Natural killer cell treated with Interleukin-12 subunit alpha and Interleukin-12 subunit beta and Interleukin-15 and Interleukin-18, amount 100 ng/mL, for 72 hours (primary cell): ENCODE data around the gene LMF1. TPM values are rescaled to one million over a fixed set of nuclear protein-coding genes. Genes with fewer than 3 reads are reported as not detected.

Experiments used
- ATAC-seq, 2 donors: fragments of 150-1000 bp; cut with Tn5 transposase in 1 of 2; sonication (Bioruptor Pico), chemical (Tn5 transposase) in 1 of 2; 2 replicates each; pipeline ENCODE4 v1.10.0; 2021
- DNase-seq: peaks from one replicate; pipeline ENCODE4 v3.0.0; 2022; ENCODE audit warnings: low spot score
- H3K27ac Mint-ChIP-seq, 2 donors: 1 replicate in 1 of 2; 2 replicates in 1 of 2; pipeline ENCODE4 v1.8.0; 2022; ENCODE audit warnings: mixed read lengths in 2 of 2, mild to moderate bottlenecking in 1 of 2, moderate library complexity in 1 of 2
- H3K27me3 Mint-ChIP-seq, 2 donors: 1 replicate in 1 of 2; 2 replicates in 1 of 2; pipeline ENCODE4 v1.8.0; 2022; ENCODE audit warnings: mixed read lengths in 2 of 2
- H3K36me3 Mint-ChIP-seq: one replicate; pipeline ENCODE4 v1.8.0; 2022; ENCODE audit warnings: mixed read lengths
- H3K4me1 Mint-ChIP-seq, 2 donors: 1 replicate in 1 of 2; 2 replicates in 1 of 2; pipeline ENCODE4 v1.8.0; 2022; ENCODE audit warnings: low read depth in 2 of 2, mixed read lengths in 2 of 2, mild to moderate bottlenecking in 1 of 2
- H3K4me3 Mint-ChIP-seq: one replicate; pipeline ENCODE4 v1.8.0; 2022; ENCODE audit warnings: mixed read lengths
- H3K9me3 Mint-ChIP-seq: 2 replicates; pipeline ENCODE4 v1.8.0; 2022; ENCODE audit warnings: mixed read lengths
- total RNA-seq, 2 donors: library from RNA; stranded (reverse); gene quantifications; one replicate each; pipeline ENCODE4 v1.2.3, GENCODE V29; 2022

Gene LMF1
- total RNA-seq, 2 donors from 2014 or later, result 17.1 to 21.0 TPM

- Mint-ChIP-seq H3K27ac (no peak overlapping the region), H3K9me3 (no peaks in the 10 kb centered on the region), H3K4me3 (no peak overlapping the region), H3K36me3 (no peaks in the 10 kb centered on the region), H3K4me1 (no peaks in the 10 kb centered on the region), H3K27me3 (peaks cover 0 to 2% of the 10 kb centered on the region in 2 donors)
- no peak for ATAC-seq
- DNase-seq, result no peak
These were observed 14.2 kb upstream of the LMF1 start for GRCh38 chr16:984736-985636.

DNA sequence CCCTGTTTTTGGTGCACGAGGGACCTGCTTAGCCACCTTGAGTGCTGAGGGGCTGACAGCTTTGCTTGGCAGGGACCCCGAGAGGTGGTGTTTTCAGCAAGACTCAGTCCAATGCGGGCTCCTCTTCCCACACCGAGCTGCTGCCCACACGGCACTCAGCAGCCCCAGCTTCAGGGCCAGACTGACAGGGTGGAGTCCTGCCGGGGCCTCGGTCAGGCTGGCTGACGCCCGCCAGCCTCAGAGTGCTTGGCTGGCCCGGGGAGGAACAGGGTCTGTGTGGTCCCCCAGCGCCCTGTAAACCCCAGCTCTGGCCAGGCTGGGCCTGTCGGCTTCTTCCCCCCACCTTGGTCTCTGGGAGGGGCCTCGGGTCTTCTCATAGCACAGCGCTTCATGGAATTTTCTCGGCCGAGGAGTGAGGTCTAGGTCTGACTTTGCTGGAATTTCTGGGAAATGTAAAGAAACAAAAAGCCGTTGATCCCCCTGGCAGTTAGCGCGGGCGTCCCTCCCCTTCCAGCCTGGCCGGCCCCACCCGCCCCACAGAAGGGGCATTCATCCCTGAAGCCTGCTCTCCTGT, 13.4 kb upstream of the LMF1 start:
- ATAC-seq (no peak), DNase-seq (no peak)
- Mint-ChIP-seq H3K27me3 (peaks cover 0 to 2% of the 10 kb centered on the region in 2 donors), H3K4me3 (no peak overlapping the region), H3K4me1 (no peaks in the 10 kb centered on the region), H3K36me3 (no peaks in the 10 kb centered on the region), H3K27ac (no peak overlapping the region), H3K9me3 (no peaks in the 10 kb centered on the region)

DNA sequence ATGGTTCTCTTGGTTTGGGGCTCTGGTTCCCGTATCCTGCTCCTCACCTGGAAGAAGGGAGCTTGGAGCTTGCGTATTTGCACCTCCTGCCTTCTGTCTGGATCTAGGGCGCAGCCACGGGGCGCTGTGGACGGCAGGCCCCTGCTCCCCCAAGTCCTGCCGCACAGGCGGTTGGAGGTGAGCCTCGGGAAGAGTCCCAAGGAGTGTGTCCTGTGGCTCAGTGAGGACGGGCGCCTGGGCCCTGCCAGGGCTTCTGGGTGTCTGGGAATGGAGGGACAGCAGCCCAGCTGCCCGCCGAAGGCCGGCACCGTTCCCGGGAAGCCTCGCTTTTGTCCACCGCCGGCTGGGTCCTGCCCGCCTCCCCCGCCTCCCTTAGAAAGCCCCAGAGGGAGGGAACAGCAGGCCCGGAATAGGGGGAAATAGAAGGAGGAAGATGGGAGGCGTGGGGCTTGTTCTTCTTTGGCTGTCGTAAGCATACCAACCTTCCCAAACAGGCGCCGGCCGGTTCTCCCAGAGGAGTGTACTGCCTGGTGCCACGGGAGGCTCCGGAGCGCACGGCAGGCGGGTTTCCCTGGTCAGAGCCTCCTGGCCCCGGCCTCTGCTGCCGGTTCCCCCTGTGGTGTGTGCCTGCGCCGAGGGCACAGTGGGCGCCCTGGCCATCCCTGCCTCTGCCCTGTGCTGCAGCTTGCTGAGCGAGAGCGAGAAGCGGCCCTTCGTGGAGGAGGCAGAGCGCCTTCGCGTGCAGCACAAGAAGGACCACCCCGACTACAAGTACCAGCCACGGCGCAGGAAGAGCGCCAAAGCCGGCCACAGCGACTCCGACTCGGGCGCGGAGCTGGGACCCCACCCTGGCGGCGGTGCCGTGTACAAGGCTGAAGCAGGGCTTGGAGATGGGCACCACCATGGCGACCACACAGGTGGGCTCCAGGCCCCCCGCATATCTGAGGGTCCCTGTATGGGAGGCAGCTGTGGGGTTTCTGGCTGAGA, 12.6 kb upstream of the LMF1 start:
- Mint-ChIP-seq H3K27ac (no peak overlapping the region), H3K9me3 (no peaks in the 10 kb centered on the region)

GRCh38 chr16:982145-983043, 11.6 kb upstream of the LMF1 start:
- Mint-ChIP-seq H3K9me3 (no peaks in the 10 kb centered on the region), H3K36me3 (no peaks in the 10 kb centered on the region), H3K27ac (no peak overlapping the region), H3K27me3 (peaks cover 8 to 11% of the 10 kb centered on the region in 2 donors), H3K4me1 (peaks cover 0 to 6% of the 10 kb centered on the region in 2 donors), H3K4me3 (peak overlapping the region; percentile 41)
- ATAC-seq (no peak), DNase-seq (no peak)

More for the DNA sequence above, 12.6 kb upstream of the LMF1 start:
- DNase-seq (no peak), ATAC-seq (no peak)
- no peaks in the 10 kb centered on the region for H3K36me3 Mint-ChIP-seq
- no peaks in the 10 kb centered on the region for H3K4me1 Mint-ChIP-seq
- peaks cover 2% of the 10 kb centered on the region in 2 donors for H3K27me3 Mint-ChIP-seq
- H3K4me3 Mint-ChIP-seq, result peak overlapping the region; percentile 41

DNA sequence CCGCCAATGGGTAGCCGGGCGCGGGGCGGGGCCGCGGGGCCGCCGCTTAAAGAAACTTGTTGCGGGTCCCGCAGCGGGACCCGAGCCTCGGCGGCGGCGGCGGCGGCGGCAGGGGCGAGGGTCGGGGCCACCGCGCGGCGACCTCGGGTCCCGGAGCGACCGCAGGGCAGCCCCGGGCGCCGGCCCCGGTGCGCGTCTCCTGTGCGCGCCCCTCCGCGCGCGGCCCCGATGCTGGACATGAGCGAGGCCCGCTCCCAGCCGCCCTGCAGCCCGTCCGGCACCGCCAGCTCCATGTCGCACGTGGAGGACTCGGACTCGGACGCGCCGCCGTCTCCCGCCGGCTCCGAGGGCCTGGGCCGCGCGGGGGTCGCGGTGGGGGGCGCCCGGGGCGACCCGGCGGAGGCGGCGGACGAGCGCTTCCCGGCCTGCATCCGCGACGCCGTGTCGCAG, 10.9 kb upstream of the LMF1 start, which contains the start of gene SOX8:
SOX8 (plus strand) TSS at position 76 of the 450 bp plus-strand sequence; CDS start at position 229, 153 bp downstream.
- no peak for ATAC-seq
- Mint-ChIP-seq H3K4me3 (peak within 1 kb of the TSS; percentile 81), H3K36me3 (no peaks in the 10 kb centered on the region), H3K27me3 (peaks cover 8 to 11% of the 10 kb centered on the region in 2 donors), H3K9me3 (no peaks in the 10 kb centered on the region), H3K27ac (peak within 1 kb of the TSS in 1 of 2 donors; percentile 27), H3K4me1 (peaks cover 0 to 6% of the 10 kb centered on the region in 2 donors)
- DNase-seq, result no peak

DNA sequence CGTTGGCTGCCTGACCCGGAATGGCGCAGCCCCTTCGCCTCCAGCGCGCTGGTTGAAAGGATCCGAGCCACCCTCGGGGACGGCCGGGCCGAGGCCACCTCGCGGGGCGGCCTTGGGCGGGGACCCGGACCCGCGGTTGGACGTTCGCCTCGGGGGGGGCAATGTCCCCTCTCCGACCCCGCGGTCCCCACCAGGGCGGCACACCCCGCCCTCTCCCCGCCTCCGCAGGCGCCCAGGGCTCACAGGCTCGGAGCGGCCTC, 9.7 kb upstream of the LMF1 start:
- Mint-ChIP-seq H3K4me3 (no peak overlapping the region), H3K36me3 (no peaks in the 10 kb centered on the region), H3K27me3 (peaks cover 8 to 11% of the 10 kb centered on the region in 2 donors), H3K4me1 (peaks cover 0 to 6% of the 10 kb centered on the region in 2 donors), H3K27ac (no peak overlapping the region), H3K9me3 (no peaks in the 10 kb centered on the region)
- DNase-seq, result no peak
- ATAC-seq, result no peak

DNA sequence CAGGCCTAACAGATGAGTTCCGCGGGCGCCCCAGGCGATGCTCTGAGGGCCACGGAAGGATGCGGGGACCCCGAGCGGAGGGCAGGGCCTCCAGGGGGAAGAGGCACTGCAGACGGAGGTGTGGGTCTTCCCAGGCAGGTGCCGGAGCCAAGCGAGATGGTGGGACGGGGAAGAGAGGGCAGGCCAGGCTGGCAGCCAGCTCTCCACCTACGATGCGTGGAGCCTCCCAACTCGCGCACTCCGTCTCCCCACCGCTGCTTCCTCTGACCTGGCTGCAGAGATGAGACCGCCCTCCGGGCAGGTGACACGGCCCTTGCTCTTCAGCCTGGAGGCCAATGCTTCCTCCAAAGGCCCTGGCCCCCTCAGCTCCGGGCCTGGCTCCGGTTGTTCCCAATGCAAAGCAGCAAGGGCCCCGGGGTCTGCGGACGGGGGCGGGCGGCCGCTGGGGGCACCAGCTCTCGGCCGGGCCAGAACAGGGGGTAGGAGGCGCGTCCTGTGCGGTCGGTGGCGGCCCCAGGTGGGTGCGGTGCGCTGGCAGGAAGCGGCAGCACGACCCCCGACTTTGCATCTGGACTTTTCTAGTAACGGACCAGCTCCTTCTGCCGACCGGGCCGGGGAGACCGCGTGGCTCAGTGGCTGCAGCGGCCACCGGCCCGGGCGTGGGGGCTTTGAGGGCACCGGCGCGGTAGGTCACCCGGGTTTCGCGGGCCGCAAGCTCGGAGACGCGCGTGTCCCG, 9.2 kb upstream of the LMF1 start:
- DNase-seq, result no peak
- H3K27me3 Mint-ChIP-seq, result peaks cover 8 to 11% of the 10 kb centered on the region in 2 donors
- ATAC-seq, result no peak
- no peak overlapping the region for H3K27ac Mint-ChIP-seq
- peaks cover 0 to 6% of the 10 kb centered on the region in 2 donors for H3K4me1 Mint-ChIP-seq
- no peak overlapping the region for H3K4me3 Mint-ChIP-seq
- H3K9me3 Mint-ChIP-seq, result no peaks in the 10 kb centered on the region
- no peaks in the 10 kb centered on the region for H3K36me3 Mint-ChIP-seq

DNA sequence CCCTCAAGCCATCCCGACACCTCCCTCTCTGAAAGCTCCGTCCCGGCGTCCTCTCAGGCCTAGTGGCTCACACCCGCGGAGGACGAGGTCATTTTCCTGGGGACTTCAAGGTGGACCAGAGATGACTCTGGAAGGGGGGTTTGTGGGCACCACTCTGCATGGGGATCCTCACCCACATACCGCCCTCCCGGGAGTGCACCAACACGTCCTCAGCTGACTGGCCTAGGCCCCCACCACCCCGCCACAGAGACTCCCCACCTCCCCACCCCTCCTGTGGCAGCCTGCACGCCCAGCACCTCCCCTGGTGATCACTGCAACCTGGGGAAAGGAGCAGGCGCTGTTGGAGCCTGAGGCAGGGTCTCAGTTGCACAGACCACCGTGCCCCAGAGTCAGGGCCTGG, 8.4 kb upstream of the LMF1 start:
- no peak overlapping the region for H3K4me3 Mint-ChIP-seq
- H3K4me1 Mint-ChIP-seq, result peaks cover 0 to 6% of the 10 kb centered on the region in 2 donors
- H3K27me3 Mint-ChIP-seq, result peaks cover 8 to 11% of the 10 kb centered on the region in 2 donors
- ATAC-seq, result no peak
- H3K27ac Mint-ChIP-seq, result no peak overlapping the region
- H3K36me3 Mint-ChIP-seq, result no peaks in the 10 kb centered on the region
- H3K9me3 Mint-ChIP-seq, result no peaks in the 10 kb centered on the region
- no peak for DNase-seq

DNA sequence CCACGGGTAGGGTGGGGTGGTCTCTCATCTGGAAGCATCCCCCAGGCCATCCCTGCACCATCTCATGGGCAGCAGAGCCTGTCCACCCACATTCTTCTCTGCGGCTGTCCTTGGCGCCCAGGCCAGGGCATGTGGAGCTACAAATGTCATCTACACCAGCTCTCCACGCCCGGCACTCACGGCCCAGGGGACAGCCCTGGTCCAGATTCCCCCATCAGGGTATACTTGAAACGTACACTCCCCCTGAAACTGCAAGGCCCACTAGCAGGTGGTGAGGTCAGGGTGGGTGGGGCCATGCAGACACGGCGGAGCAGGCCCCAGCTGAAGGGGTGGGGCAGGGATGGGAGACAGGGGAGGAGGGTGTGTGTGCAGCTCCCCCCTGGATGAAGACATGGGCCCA, 7.6 kb upstream of the LMF1 start:
- no peak overlapping the region for H3K27ac Mint-ChIP-seq
- H3K27me3 Mint-ChIP-seq, result peaks cover 8 to 11% of the 10 kb centered on the region in 2 donors
- H3K9me3 Mint-ChIP-seq, result no peaks in the 10 kb centered on the region
- ATAC-seq, result no peak
- H3K4me3 Mint-ChIP-seq, result no peak overlapping the region
- no peaks in the 10 kb centered on the region for H3K36me3 Mint-ChIP-seq
- H3K4me1 Mint-ChIP-seq, result peaks cover 0 to 6% of the 10 kb centered on the region in 2 donors
- DNase-seq, result no peak

DNA sequence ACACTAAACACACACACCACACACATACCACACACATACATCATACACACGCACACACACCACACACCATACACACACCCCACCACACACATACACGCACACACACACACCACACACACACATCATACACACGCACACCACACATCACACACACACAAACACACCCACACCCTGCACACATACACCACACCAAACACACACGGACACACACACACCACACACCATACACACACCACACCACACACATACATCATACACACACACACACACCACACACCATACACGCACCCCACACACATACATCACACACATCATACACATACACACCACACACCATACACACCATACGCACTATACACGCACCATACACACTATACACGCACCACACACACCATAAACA, 7.1 kb upstream of the LMF1 start:
- no peaks in the 10 kb centered on the region for H3K9me3 Mint-ChIP-seq
- H3K27ac Mint-ChIP-seq, result no peak overlapping the region
- no peak overlapping the region for H3K4me3 Mint-ChIP-seq
- H3K36me3 Mint-ChIP-seq, result no peaks in the 10 kb centered on the region
- no peak for DNase-seq
- peaks cover 8 to 11% of the 10 kb centered on the region in 2 donors for H3K27me3 Mint-ChIP-seq
- peaks cover 0 to 6% of the 10 kb centered on the region in 2 donors for H3K4me1 Mint-ChIP-seq
- ATAC-seq, result no peak

GRCh38 chr16:977081-977701, 6.4 kb upstream of the LMF1 start:
- DNase-seq, result no peak
- H3K9me3 Mint-ChIP-seq, result no peaks in the 10 kb centered on the region

GRCh38 chr16:976389-976931, 5.7 kb upstream of the LMF1 start:
- Mint-ChIP-seq H3K4me3 (no peak overlapping the region), H3K27ac (no peak overlapping the region), H3K9me3 (no peaks in the 10 kb centered on the region), H3K27me3 (peaks cover 6 to 11% of the 10 kb centered on the region in 2 donors), H3K4me1 (peaks cover 0 to 13% of the 10 kb centered on the region in 2 donors), H3K36me3 (no peaks in the 10 kb centered on the region)
- DNase-seq (no peak), ATAC-seq (no peak)

More at GRCh38 chr16:977081-977701, 6.4 kb upstream of the LMF1 start:
- H3K27ac Mint-ChIP-seq, result no peak overlapping the region
- no peaks in the 10 kb centered on the region for H3K36me3 Mint-ChIP-seq
- ATAC-seq, result no peak
- no peak overlapping the region for H3K4me3 Mint-ChIP-seq
- peaks cover 0 to 6% of the 10 kb centered on the region in 2 donors for H3K4me1 Mint-ChIP-seq
- peaks cover 6 to 11% of the 10 kb centered on the region in 2 donors for H3K27me3 Mint-ChIP-seq
